ENCODE measurements around the gene PKD2L1. TPM values are rescaled to one million over a fixed set of nuclear protein-coding genes. Genes with fewer than 3 reads are reported as not detected.

Gene PKD2L1
- total RNA-seq, 2 experiments from 2014 or later = 0.18 TPM; not detected in 1

GRCh38 chr10:100341953-100342626 lies 12.1 kb upstream of the PKD2L1 start:
- ChIA-PET POLR2A (interaction anchor here (1.2 kb wide), 1 partner anchor 168 kb away, joined by 3 read pairs; no protein-coding TSS in a partner anchor), CTCF (interaction anchor here (0.7 to 17.3 kb wide), 8 partner anchors 25 to 176 kb away, joined by 3 to 220 read pairs (median 4); no protein-coding TSS in a partner anchor)
- Mint-ChIP-seq H3K36me3 (ENCODE audit: low read depth) (no peaks in the 10 kb centered on the region), H3K9me3 (no peaks in the 10 kb centered on the region), H3K27ac (no peak overlapping the region), H3K27me3 (peaks cover 2% of the 10 kb centered on the region), H3K4me3 (no peak overlapping the region), H3K4me1 (peaks cover 30% of the 10 kb centered on the region)
- peak; percentile 59 for DNase-seq

DNA sequence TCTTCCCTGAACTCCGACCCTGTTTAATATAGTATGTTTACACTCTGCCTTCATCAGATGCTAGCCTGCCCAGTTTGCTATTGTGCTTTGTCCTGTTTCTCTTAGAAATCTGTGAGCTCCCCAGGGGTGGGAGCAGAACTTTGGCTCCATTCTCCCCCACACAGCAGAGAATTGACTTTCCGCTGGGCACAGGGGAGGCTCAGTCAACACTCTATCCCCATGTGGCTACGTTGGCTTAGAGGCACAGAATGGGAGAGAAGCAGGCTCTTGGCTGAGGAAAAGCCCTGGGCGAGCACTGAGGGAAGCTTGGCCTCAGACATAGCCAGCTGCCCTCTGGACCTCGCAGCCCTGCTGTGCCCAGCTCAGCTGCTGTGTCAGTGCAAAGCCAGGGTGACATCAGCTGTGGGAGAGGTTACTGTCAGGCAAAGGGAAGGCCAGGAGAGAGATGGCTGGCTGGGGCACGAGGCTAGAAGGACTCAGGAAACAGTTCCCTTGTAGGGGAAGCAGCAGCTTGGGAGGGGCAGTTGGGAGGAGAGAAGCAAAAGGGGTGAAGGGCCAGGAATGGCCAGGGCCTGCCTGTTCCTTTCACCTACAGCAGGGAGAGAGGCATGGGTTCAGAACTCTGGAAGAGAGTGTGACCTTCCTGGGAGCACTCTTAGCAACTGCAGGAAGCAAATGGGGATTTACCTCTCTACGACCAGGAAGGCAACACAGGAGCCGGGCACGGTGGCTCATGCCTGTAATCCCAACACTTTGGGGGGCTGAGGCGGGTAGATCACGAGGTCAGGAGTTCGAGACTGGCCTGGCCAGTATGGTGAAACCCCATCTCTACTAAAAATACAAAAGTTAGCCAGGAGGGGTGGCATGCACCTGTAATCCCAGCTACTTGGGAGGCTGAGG lies 11.2 kb upstream of the PKD2L1 start:
- no peak for DNase-seq
- H3K4me3 Mint-ChIP-seq = no peak overlapping the region
- peaks cover 28% of the 10 kb centered on the region for H3K4me1 Mint-ChIP-seq
- H3K27ac Mint-ChIP-seq = no peak overlapping the region
- no peaks in the 10 kb centered on the region for H3K9me3 Mint-ChIP-seq
- H3K36me3 Mint-ChIP-seq (ENCODE audit: low read depth) = no peaks in the 10 kb centered on the region
- ChIA-PET POLR2A (interaction anchor here (1.0 to 1.3 kb wide), 3 partner anchors 165 to 194 kb away, joined by 3 read pairs; partner anchors contain the start of gene HIF1AN), CTCF (interaction anchor here (0.9 to 17.3 kb wide), 5 partner anchors 29 to 177 kb away, joined by 3 to 220 read pairs (median 4); no protein-coding TSS in a partner anchor)
- peaks cover 2% of the 10 kb centered on the region for H3K27me3 Mint-ChIP-seq

GRCh38 chr10:100339236-100339635 lies 9.2 kb upstream of the PKD2L1 start:
- H3K27me3 Mint-ChIP-seq = peaks cover 5% of the 10 kb centered on the region
- POLR2A ChIA-PET = interaction anchor here (0.9 to 1.3 kb wide), 3 partner anchors 9 to 32 kb away, joined by 3 to 4 read pairs (median 3); no protein-coding TSS in a partner anchor
- no peak for DNase-seq
- H3K27ac Mint-ChIP-seq = no peak overlapping the region
- H3K9me3 Mint-ChIP-seq = no peaks in the 10 kb centered on the region
- H3K4me3 Mint-ChIP-seq = no peak overlapping the region
- no peaks in the 10 kb centered on the region for H3K36me3 Mint-ChIP-seq (ENCODE audit: low read depth)
- H3K4me1 Mint-ChIP-seq = peaks cover 14% of the 10 kb centered on the region
- CTCF ChIA-PET = interaction anchor here (0.7 to 17.3 kb wide), 10 partner anchors 9 to 231 kb away, joined by 3 to 220 read pairs (median 4); partner anchors contain the start of gene PKD2L1

DNA sequence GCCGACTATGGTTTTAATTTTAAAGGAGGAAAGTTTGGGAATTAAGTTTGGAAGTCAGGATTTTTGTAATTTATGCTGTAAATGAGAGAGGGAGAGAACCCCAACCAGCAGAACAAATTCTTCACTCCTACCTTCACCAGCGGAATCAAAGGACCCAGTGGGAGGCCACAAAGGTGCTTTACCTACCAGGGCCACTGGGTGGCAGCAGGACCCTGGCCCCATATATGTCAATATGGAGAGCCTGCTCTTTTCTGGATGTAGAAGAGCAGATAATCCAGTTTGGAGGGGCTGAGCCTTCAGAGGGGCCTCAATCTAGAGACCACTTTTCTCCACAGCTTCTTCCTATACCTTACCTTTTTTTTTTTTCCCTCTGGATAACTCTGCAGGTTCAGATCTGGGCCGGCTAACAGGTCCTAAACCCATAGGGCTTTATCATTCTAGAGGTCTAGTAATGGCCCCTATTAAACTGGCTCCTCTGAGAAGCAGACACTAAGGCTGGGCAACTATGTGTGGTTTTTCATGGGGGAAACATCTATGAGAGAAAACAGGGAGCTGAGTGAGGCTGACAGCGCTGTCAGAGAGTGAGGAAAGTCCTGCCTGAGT lies 8.5 kb upstream of the PKD2L1 start:
- ChIA-PET CTCF (interaction anchor here (0.6 to 17.3 kb wide), 14 partner anchors 8 to 333 kb away, joined by 3 to 220 read pairs (median 4); partner anchors contain the start of gene SCD), POLR2A (interaction anchor here (0.7 to 1.3 kb wide), 5 partner anchors 10 to 190 kb away, joined by 3 to 4 read pairs (median 3); no protein-coding TSS in a partner anchor)
- Mint-ChIP-seq H3K36me3 (ENCODE audit: low read depth) (no peaks in the 10 kb centered on the region), H3K27ac (no peak overlapping the region), H3K4me1 (peaks cover 13% of the 10 kb centered on the region), H3K4me3 (no peak overlapping the region), H3K9me3 (no peaks in the 10 kb centered on the region), H3K27me3 (peaks cover 12% of the 10 kb centered on the region)
- DNase-seq = peak; percentile 85

GRCh38 chr10:100334762-100335161 lies 4.7 kb upstream of the PKD2L1 start:
- Mint-ChIP-seq H3K27ac (no peak overlapping the region), H3K9me3 (no peaks in the 10 kb centered on the region), H3K27me3 (peaks cover 27% of the 10 kb centered on the region), H3K4me3 (no peak overlapping the region), H3K4me1 (peaks cover 6% of the 10 kb centered on the region), H3K36me3 (ENCODE audit: low read depth) (no peaks in the 10 kb centered on the region)
- DNase-seq = no peak
- POLR2A ChIA-PET = no interaction called here
- CTCF ChIA-PET = interaction anchor here (1.2 to 1.4 kb wide), 2 partner anchors 98 to 184 kb away, joined by 3 read pairs; partner anchors contain the start of gene SEC31B

DNA sequence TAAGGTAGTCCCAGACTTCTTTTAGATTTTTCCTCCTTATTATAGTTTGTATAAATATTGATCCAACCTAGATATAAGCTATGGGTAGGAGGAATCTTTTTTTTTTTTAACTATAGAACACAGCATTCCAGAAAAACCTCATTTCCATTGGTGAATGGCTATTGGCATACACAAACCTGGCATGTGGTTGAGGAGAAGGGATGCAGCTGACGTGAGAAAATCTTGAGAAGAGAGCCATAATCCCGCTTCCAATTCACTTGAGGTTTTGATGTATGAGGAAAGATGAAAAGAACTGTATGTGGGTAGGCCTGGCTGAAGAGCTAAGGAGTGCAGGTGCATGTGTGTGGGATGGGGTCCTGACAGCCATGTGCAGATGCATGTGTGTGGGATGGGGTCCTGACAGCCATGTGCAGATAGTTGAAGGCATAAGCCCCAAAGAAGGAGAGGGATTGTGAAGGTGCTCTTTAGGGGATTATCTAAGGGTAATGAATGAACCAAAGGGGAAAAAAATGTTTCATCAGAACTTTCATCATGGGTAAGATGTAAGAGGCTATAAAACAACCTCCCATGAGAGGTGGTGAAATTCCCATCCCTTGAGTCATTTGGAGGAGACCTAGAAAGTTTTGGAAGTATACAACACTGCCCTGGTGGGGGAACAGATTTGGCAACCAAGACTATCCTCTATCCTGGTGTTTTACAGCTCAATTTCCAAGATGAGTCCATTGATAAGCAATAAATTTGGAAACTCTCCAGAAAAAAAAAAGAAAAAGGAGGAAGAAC lies 3.8 kb upstream of the PKD2L1 start:
- Mint-ChIP-seq H3K36me3 (ENCODE audit: low read depth) (no peaks in the 10 kb centered on the region), H3K9me3 (no peaks in the 10 kb centered on the region), H3K27me3 (peaks cover 28% of the 10 kb centered on the region), H3K4me3 (no peak overlapping the region), H3K4me1 (peaks cover 2% of the 10 kb centered on the region), H3K27ac (no peak overlapping the region)
- ChIA-PET POLR2A (no interaction called here), CTCF (interaction anchor here (1.2 to 1.4 kb wide), 2 partner anchors 99 to 185 kb away, joined by 3 read pairs; partner anchors contain the start of gene SEC31B)
- DNase-seq = no peak

- Mint-ChIP-seq H3K27me3 (peaks cover 29% of the 10 kb centered on the region), H3K9me3 (no peaks in the 10 kb centered on the region), H3K27ac (no peak overlapping the region), H3K4me1 (peaks cover 1% of the 10 kb centered on the region), H3K36me3 (ENCODE audit: low read depth) (no peaks in the 10 kb centered on the region), H3K4me3 (no peak overlapping the region)
- DNase-seq = no peak
- ChIA-PET CTCF (interaction anchor here (0.7 to 1.4 kb wide), 4 partner anchors 10 to 101 kb away, joined by 3 to 5 read pairs (median 4); no protein-coding TSS in a partner anchor), POLR2A (no interaction called here)
Measured at GRCh38 chr10:100333106-100333505, 3.1 kb upstream of the PKD2L1 start.

DNA sequence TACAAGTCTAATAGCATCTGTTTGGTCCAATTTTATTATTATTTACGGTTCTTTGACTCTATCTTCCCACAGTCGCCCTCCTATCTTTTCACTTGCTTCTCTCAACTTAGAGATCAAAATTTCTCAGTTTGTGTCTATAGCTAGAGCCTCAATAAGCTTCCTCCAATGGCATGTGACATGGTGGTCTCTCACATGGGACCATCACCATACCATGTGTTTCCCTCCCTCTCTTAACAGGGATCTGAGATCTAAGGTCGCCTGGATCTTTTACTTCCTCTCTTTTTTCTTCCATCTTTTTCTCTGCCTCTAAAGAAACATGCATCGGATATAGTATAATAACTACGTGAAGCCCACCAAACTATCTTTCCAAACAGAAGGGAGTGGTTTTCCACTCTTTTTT lies 1.8 kb downstream of the PKD2L1 start:
- Mint-ChIP-seq H3K27me3 (peaks cover 17% of the 10 kb centered on the region), H3K4me1 (peaks cover 15% of the 10 kb centered on the region), H3K9me3 (no peaks in the 10 kb centered on the region), H3K27ac (no peak overlapping the region), H3K4me3 (no peak overlapping the region), H3K36me3 (ENCODE audit: low read depth) (no peaks in the 10 kb centered on the region)
- no peak for DNase-seq
- CTCF ChIA-PET = interaction anchor here (0.5 kb wide), 1 partner anchor 1861 kb away, joined by 3 read pairs; no protein-coding TSS in a partner anchor
- POLR2A ChIA-PET = interaction anchor here (1.3 kb wide), 1 partner anchor 8 kb away, joined by 3 read pairs; no protein-coding TSS in a partner anchor

DNA sequence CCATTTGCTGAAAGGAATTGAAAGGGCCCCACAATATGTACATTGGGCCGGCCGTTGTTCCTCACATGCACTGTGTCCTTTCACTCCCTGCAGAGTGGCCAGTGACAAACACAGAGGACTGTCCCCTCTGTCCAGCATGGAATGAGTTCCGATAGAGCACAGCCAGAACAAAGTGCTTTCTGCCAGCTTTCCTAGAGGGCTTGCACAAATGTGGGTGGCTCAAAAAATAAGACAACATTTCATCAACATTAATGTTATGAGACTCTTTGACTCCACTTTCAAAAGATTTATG lies 2.4 kb downstream of the PKD2L1 start:
- H3K9me3 Mint-ChIP-seq = no peaks in the 10 kb centered on the region
- ChIA-PET POLR2A (interaction anchor here (0.7 to 1.3 kb wide), 3 partner anchors 8 to 167 kb away, joined by 3 read pairs; no protein-coding TSS in a partner anchor), CTCF (interaction anchor here (1.0 to 1.4 kb wide), 3 partner anchors 10 to 191 kb away, joined by 3 to 4 read pairs (median 3); no protein-coding TSS in a partner anchor)
- no peak overlapping the region for H3K4me3 Mint-ChIP-seq
- H3K27me3 Mint-ChIP-seq = peaks cover 15% of the 10 kb centered on the region
- H3K4me1 Mint-ChIP-seq = peaks cover 15% of the 10 kb centered on the region
- no peak for DNase-seq
- H3K36me3 Mint-ChIP-seq (ENCODE audit: low read depth) = no peaks in the 10 kb centered on the region
- no peak overlapping the region for H3K27ac Mint-ChIP-seq

DNA sequence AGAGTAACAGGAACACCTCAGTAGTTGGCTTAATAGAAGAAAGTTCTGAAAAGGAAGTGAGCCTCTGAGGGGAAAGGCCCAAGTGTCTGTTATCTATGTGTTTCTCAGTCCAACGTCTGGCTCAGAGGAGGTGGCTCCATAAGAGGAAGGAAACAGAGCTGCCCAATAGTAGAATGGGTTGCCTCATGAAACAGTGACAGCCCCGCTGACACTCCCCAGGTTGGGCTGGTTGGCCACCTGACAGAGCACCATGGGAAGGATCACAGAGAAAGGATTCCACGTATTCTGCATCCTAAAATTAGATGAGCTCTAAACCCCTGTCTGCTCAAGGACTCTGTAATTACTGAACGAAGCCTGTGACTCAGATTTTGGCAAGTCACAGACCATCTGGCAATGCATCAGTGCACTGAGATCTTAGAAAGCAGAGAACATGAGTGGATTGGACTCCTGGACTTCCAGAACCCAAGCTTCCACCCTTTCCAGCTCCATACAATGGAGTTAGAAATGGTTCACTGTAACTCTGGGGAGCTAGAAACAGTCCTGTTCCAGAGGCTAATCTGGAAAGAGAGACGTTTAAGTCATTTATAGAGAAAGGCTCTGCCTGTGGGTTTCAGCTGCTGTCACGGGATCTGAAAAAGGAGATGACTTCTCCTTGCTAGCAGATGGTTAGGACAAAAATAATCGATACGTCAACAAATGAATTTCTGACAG lies 2.9 kb downstream of the PKD2L1 start:
- Mint-ChIP-seq H3K27me3 (peaks cover 13% of the 10 kb centered on the region), H3K9me3 (no peaks in the 10 kb centered on the region), H3K4me3 (no peak overlapping the region), H3K4me1 (peaks cover 15% of the 10 kb centered on the region), H3K36me3 (ENCODE audit: low read depth) (no peaks in the 10 kb centered on the region), H3K27ac (peak overlapping the region; percentile 58)
- ChIA-PET CTCF (interaction anchor here (1.0 to 1.4 kb wide), 3 partner anchors 11 to 192 kb away, joined by 3 to 4 read pairs (median 3); no protein-coding TSS in a partner anchor), POLR2A (interaction anchor here (0.7 to 1.3 kb wide), 4 partner anchors 9 to 167 kb away, joined by 3 read pairs; no protein-coding TSS in a partner anchor)
- peak; percentile 44 for DNase-seq

- H3K36me3 Mint-ChIP-seq (ENCODE audit: low read depth) = no peaks in the 10 kb centered on the region
- no peaks in the 10 kb centered on the region for H3K9me3 Mint-ChIP-seq
- CTCF ChIA-PET = no interaction called here
- peaks cover 10% of the 10 kb centered on the region for H3K27me3 Mint-ChIP-seq
- no peak for DNase-seq
- no peak overlapping the region for H3K27ac Mint-ChIP-seq
- H3K4me1 Mint-ChIP-seq = peaks cover 15% of the 10 kb centered on the region
- POLR2A ChIA-PET = no interaction called here
- H3K4me3 Mint-ChIP-seq = no peak overlapping the region
Measured at GRCh38 chr10:100325158-100325557, 4.9 kb downstream of the PKD2L1 start.
